Panc1 (cell line): ENCODE results near the gene LOXL1. TPM values are rescaled to one million over a fixed set of nuclear protein-coding genes. Genes with fewer than 3 reads are reported as not detected.

ENCODE experiments used
- ATAC-seq: fragments of 200-7000 bp; cut with Tn5 transposase; 2 replicates; pipeline ENCODE4 v1.9.1; 2020; ENCODE audit warnings: mild to moderate bottlenecking, moderate library complexity
- BruUV-seq: library from RNA; stranded (reverse); fragments of 400-500 nt; replicated peaks from 2 replicates; lab custom pipeline; 2021; lab: Mats Ljungman, UMichigan
- CTCF ChIA-PET: fragments of 300-600 bp; sonication (Branson Sonifier 250); formaldehyde crosslinking; loops from one replicate; lab custom pipeline; 2022; ENCODE audit warnings: antibody characterized with exemption; lab: Charles Lee
- POLR2A ChIA-PET: fragments of 300-600 bp; sonication (Branson Sonifier 250); formaldehyde crosslinking; loops from one replicate; lab custom pipeline; 2022; ENCODE audit warnings: antibody characterized with exemption; lab: Charles Lee
- DNase-seq: peaks from one replicate; pipeline ENCODE4 v3.0.0-alpha.2; 2010; ENCODE audit warnings: low read depth, low spot score
- H3K27ac ChIP-seq: 2 replicates; pipeline ENCODE4 v1.5.1; 2011; ENCODE audit warnings: mild to moderate bottlenecking, low read length, inconsistent platforms
- H3K27me3 ChIP-seq: fragments of 200-500 bp; sonication (Bioruptor generic); 2 replicates; pipeline ENCODE4 v1.6.0; 2014; ENCODE audit warnings: low read length, inconsistent platforms; ENCODE audit not compliant: control insufficient read depth, insufficient read depth
- H3K36me3 ChIP-seq: fragments of 200-500 bp; sonication (Bioruptor generic); 2 replicates; pipeline ENCODE4 v1.5.1; 2014; ENCODE audit warnings: inconsistent platforms, mild to moderate bottlenecking, low read length, moderate library complexity; ENCODE audit not compliant: control insufficient read depth, insufficient read depth
- H3K4me1 ChIP-seq: 2 replicates; pipeline ENCODE4 v1.5.1; 2011; ENCODE audit warnings: inconsistent platforms, mild to moderate bottlenecking, low read length, moderate library complexity; ENCODE audit not compliant: control insufficient read depth, insufficient read depth
- H3K4me3 ChIP-seq, 2 experiments: 2 replicates each; pipeline ENCODE4 v1.5.1; 2011 to 2012; ENCODE audit warnings: low read depth in 2 of 2, low read length in 2 of 2, mild to moderate bottlenecking in 2 of 2, inconsistent platforms in 1 of 2, moderate library complexity in 1 of 2
- H3K9me3 ChIP-seq: fragments of 200-500 bp; sonication (Bioruptor generic); 2 replicates; pipeline ENCODE4 v1.5.1; 2014; ENCODE audit warnings: low read depth, mild to moderate bottlenecking, inconsistent platforms, low read length, moderate library complexity; ENCODE audit not compliant: control insufficient read depth, insufficient read depth
- SIN3A ChIP-seq: IDR thresholded peaks from 2 replicates; pipeline ENCODE4 v1.6.1; 2012; ENCODE audit warnings: low read depth, mild to moderate bottlenecking, low read length, moderate library complexity, borderline replicate concordance; ENCODE audit not compliant: insufficient read depth
- TCF7L2 ChIP-seq: IDR thresholded peaks from 2 replicates; pipeline ENCODE4 v1.6.1; 2011; ENCODE audit warnings: mild to moderate bottlenecking, low read depth, low read length, inconsistent platforms
- in situ Hi-C: cut with HindIII; loops from 2 replicates; pipeline ENCODE4 v1.10.0; 2016; ENCODE audit warnings: low sequenced_read_pairs, low pct_unique_long_range_greater_than_20kb
- intact Hi-C: fragments of 100-400 bp; cut with micrococcal nuclease; formaldehyde crosslinking; loops from one replicate; pipeline ENCODE4 v1.10.0; 2022; ENCODE audit not compliant: unreplicated experiment
- total RNA-seq: library from RNA; stranded (reverse); gene quantifications from one replicate; pipeline ENCODE4 v1.2.1, GENCODE V29; 2021; ENCODE audit not compliant: unreplicated experiment
- TF ChIP-seq, protein P1 (sequence below): fragments of 450-650 bp; IDR thresholded peaks from 2 replicates; pipeline ENCODE4 v1.5.1; 2017; ENCODE audit warnings: mild to moderate bottlenecking
- TF ChIP-seq, protein P2 (sequence below), 2 experiments: IDR thresholded peaks; 2 replicates each; pipeline ENCODE4 v1.6.1; 2011 to 2012; ENCODE audit warnings: low read depth in 2 of 2, control low read depth in 1 of 2, low read length in 1 of 2, mild to moderate bottlenecking in 1 of 2, moderate library complexity in 1 of 2; ENCODE audit not compliant: insufficient read depth in 1 of 2

The LOXL1 gene
- total RNA-seq, 1 experiment from 2014 or later = 18.6 TPM

- TF ChIP-seq, protein P1, sequence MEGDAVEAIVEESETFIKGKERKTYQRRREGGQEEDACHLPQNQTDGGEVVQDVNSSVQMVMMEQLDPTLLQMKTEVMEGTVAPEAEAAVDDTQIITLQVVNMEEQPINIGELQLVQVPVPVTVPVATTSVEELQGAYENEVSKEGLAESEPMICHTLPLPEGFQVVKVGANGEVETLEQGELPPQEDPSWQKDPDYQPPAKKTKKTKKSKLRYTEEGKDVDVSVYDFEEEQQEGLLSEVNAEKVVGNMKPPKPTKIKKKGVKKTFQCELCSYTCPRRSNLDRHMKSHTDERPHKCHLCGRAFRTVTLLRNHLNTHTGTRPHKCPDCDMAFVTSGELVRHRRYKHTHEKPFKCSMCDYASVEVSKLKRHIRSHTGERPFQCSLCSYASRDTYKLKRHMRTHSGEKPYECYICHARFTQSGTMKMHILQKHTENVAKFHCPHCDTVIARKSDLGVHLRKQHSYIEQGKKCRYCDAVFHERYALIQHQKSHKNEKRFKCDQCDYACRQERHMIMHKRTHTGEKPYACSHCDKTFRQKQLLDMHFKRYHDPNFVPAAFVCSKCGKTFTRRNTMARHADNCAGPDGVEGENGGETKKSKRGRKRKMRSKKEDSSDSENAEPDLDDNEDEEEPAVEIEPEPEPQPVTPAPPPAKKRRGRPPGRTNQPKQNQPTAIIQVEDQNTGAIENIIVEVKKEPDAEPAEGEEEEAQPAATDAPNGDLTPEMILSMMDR = peak; percentile 98
- TF ChIP-seq, protein P2, sequence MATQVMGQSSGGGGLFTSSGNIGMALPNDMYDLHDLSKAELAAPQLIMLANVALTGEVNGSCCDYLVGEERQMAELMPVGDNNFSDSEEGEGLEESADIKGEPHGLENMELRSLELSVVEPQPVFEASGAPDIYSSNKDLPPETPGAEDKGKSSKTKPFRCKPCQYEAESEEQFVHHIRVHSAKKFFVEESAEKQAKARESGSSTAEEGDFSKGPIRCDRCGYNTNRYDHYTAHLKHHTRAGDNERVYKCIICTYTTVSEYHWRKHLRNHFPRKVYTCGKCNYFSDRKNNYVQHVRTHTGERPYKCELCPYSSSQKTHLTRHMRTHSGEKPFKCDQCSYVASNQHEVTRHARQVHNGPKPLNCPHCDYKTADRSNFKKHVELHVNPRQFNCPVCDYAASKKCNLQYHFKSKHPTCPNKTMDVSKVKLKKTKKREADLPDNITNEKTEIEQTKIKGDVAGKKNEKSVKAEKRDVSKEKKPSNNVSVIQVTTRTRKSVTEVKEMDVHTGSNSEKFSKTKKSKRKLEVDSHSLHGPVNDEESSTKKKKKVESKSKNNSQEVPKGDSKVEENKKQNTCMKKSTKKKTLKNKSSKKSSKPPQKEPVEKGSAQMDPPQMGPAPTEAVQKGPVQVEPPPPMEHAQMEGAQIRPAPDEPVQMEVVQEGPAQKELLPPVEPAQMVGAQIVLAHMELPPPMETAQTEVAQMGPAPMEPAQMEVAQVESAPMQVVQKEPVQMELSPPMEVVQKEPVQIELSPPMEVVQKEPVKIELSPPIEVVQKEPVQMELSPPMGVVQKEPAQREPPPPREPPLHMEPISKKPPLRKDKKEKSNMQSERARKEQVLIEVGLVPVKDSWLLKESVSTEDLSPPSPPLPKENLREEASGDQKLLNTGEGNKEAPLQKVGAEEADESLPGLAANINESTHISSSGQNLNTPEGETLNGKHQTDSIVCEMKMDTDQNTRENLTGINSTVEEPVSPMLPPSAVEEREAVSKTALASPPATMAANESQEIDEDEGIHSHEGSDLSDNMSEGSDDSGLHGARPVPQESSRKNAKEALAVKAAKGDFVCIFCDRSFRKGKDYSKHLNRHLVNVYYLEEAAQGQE (IDR thresholded peaks at IDR 0.05; ENCODE audit: insufficient read depth in 1 of 2, low read depth in 2 of 2, low read length in 1 of 2) = no peak
- no peak for TF ChIP-seq TCF7L2
- intact Hi-C loops (no loop called here), in situ Hi-C loops (no loop called here)
- ATAC-seq = peak; percentile 97
- ChIA-PET POLR2A (no interaction called here), CTCF (interaction anchor here (0.6 to 2.5 kb wide), 5 partner anchors 14 to 397 kb away, joined by 3 to 13 read pairs (median 5); no protein-coding TSS in a partner anchor)
- H3K36me3 ChIP-seq = no peaks in the 10 kb centered on the region
- H3K27ac ChIP-seq = no peak overlapping the region
- no peaks in the 10 kb centered on the region for H3K4me1 ChIP-seq
- no peaks in the 10 kb centered on the region for H3K27me3 ChIP-seq
- DNase-seq = peak; percentile 70
- H3K9me3 ChIP-seq = no peaks in the 10 kb centered on the region
- no TSS peak for BruUV-seq
- peak overlapping the region in 1 of 2 experiments; percentile 31; a peak in 1 of 4 replicates for H3K4me3 ChIP-seq
Measured at GRCh38 chr15:73964736-73965093, 38.5 kb downstream of the LOXL1 start.

GRCh38 chr15:73965094-73965757 is 39.0 kb downstream of the LOXL1 start:
- H3K9me3 ChIP-seq = no peaks in the 10 kb centered on the region
- H3K36me3 ChIP-seq = no peaks in the 10 kb centered on the region
- H3K27ac ChIP-seq = no peak overlapping the region
- peak overlapping the region in 1 of 2 experiments; percentile 31; a peak in 2 of 4 replicates for H3K4me3 ChIP-seq
- peak; percentile 66; the same call in 1 of the 2 replicates for TF ChIP-seq TCF7L2
- TF ChIP-seq, protein P1 = peak; percentile 79
- TF ChIP-seq SIN3A = no peak
- DNase-seq (no peak), ATAC-seq (peak; percentile 72)
- no peaks in the 10 kb centered on the region for H3K27me3 ChIP-seq
- no peaks in the 10 kb centered on the region for H3K4me1 ChIP-seq
- ChIA-PET POLR2A (no interaction called here), CTCF (interaction anchor here (0.6 to 2.5 kb wide), 4 partner anchors 14 to 397 kb away, joined by 3 to 13 read pairs (median 6); no protein-coding TSS in a partner anchor)
- intact Hi-C loops = no loop called here
- no TSS peak for BruUV-seq
- in situ Hi-C loops = no loop called here
